ENCODE results near the gene CPN1.

The CPN1 gene

DNA sequence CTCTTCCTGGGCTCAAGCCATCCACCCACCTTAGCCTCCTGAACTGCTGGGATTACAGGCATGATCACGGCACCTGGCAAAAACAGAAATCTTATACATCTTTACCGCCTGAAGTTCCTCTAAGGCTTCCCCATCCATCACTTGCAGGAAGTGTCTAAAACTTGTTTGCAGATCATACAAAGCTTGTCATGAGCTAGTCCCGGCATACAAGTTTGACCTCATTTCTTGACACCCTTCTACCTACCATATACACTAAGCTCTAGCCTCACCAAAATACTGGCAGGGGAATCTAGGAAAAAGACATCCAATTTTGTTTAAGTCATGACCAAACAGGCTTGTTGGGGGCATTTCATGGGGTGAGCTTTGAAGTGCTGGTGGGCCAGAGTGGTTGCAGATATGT lies 86.4 kb downstream of the CPN1 start:
- DNase-seq = no peak

DNA sequence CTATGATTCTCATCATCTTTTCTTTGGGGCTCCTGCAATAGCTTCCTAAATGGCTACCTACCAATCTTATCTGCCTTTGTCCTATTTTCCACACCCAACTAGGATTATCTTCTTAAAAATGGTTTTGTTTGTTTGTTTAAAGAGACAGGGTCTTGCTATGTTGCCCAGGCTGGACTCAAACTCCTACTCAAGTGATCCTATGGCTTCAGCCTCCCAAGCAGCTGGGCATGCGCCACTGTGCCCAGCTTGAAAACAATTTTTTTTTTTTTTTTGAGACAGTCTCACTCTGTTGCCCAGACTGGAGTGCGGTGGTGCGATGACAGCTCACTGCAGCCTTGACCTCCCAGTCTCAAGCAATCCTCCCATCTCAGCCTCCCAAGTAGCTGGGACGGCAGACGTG lies 86.9 kb downstream of the CPN1 start:
- no peak for DNase-seq

- no peak for DNase-seq
These were observed 87.7 kb downstream of the CPN1 start for GRCh38 chr10:99993701-99994689.

Measured in NCI-H748 treated with DMSO at 0.1 percent for 48 hours (cell line).